Fibroblast of skin of right biceps (primary cell): ENCODE measurements around the gene CEP112.

Experiments
- DNase-seq: peaks from one replicate; pipeline ENCODE4 v3.0.0-alpha.2; 2013

The CEP112 gene

GRCh38 chr17:66056148-66056547 lies 135.8 kb downstream of the CEP112 start:
- DNase-seq, result no peak

GRCh38 chr17:66054242-66054641 lies 137.7 kb downstream of the CEP112 start:
- no peak for DNase-seq

GRCh38 chr17:66044083-66044482 lies 147.8 kb downstream of the CEP112 start:
- DNase-seq, result no peak

GRCh38 chr17:66043419-66043818 lies 148.5 kb downstream of the CEP112 start:
- no peak for DNase-seq

GRCh38 chr17:66040402-66040801 lies 151.5 kb downstream of the CEP112 start:
- no peak for DNase-seq

- DNase-seq, result no peak
These were observed 153.8 kb downstream of the CEP112 start for GRCh38 chr17:66038125-66038524.

GRCh38 chr17:66037221-66037620 lies 154.7 kb downstream of the CEP112 start:
- DNase-seq, result no peak

- DNase-seq, result no peak
These were observed 159.7 kb downstream of the CEP112 start for GRCh38 chr17:66032082-66032712.

GRCh38 chr17:66025551-66025950 lies 166.4 kb downstream of the CEP112 start:
- peak; percentile 1 for DNase-seq

GRCh38 chr17:66021757-66022156 lies 170.2 kb downstream of the CEP112 start:
- no peak for DNase-seq

- DNase-seq, result no peak
These were observed 173.1 kb downstream of the CEP112 start for GRCh38 chr17:66018786-66019185.

- no peak for DNase-seq
These were observed 175.7 kb downstream of the CEP112 start for GRCh38 chr17:66016231-66016630.

- DNase-seq, result no peak
These were observed 183.3 kb downstream of the CEP112 start for GRCh38 chr17:66008680-66009079.

- DNase-seq, result no peak
These were observed 185.3 kb downstream of the CEP112 start for GRCh38 chr17:66006654-66007053.

- no peak for DNase-seq
These were observed 189.1 kb downstream of the CEP112 start for GRCh38 chr17:66002812-66003211.

GRCh38 chr17:66002063-66002585 lies 189.8 kb downstream of the CEP112 start:
- no peak for DNase-seq

- no peak for DNase-seq
These were observed 191.7 kb downstream of the CEP112 start for GRCh38 chr17:66000216-66000615.

GRCh38 chr17:65998675-65999074 lies 193.3 kb downstream of the CEP112 start:
- DNase-seq, result no peak

GRCh38 chr17:65994679-65995078 lies 197.3 kb downstream of the CEP112 start:
- no peak for DNase-seq

GRCh38 chr17:65994114-65994513 lies 197.8 kb downstream of the CEP112 start:
- DNase-seq, result no peak

- DNase-seq, result no peak
These were observed 201.3 kb downstream of the CEP112 start for GRCh38 chr17:65990593-65990992.

- DNase-seq, result no peak
These were observed 203.5 kb downstream of the CEP112 start for GRCh38 chr17:65988451-65988850.

- peak; percentile 28 for DNase-seq
These were observed 203.9 kb downstream of the CEP112 start for GRCh38 chr17:65987988-65988387.

- peak; percentile 31 for DNase-seq
These were observed 206.4 kb downstream of the CEP112 start for GRCh38 chr17:65985571-65985970.

- DNase-seq, result peak; percentile 25
These were observed 207.6 kb downstream of the CEP112 start for GRCh38 chr17:65984299-65984698.
